ENCODE results near the gene WDR45. TPM values are rescaled to one million over a fixed set of nuclear protein-coding genes. Genes with fewer than 3 reads are reported as not detected.
"Not testable (repeated sequence)": the region's sequence is repeated elsewhere in the genome, so short reads cannot be mapped to it uniquely, and the experiment has no call there.

Gene WDR45
- total RNA-seq (100 to 1,000 TPM in 2 of 5 donors, 10 to 100 TPM in 3; 12.2 to 209 (median 90.9) TPM), polyA plus RNA-seq (100 to 1,000 TPM in 1 of 3 donors, 10 to 100 TPM in 2; 69.0 to 102 (median 75.3) TPM)
- long read RNA-seq, donor 1, partial matches to known transcripts = 0 of 4 reads
- long read RNA-seq, donor 1, other reads (novel, unspliced or antisense) = 0 of 4 reads
- long read RNA-seq, donor 2, transcript WDR45-207 (11 exons, 1,639 nt) = major isoform, 7 of 9 reads
- long read RNA-seq, donor 2, partial matches to known transcripts = 0 of 9 reads
- long read RNA-seq, donor 2, other reads (novel, unspliced or antisense) = 0 of 9 reads
- long read RNA-seq, donor 3, partial matches to known transcripts = 0 of 3 reads
- long read RNA-seq, donor 3, other reads (novel, unspliced or antisense) = 0 of 3 reads
- long read RNA-seq, donor 4, partial matches to known transcripts = 0 of 2 reads
- long read RNA-seq, donor 4, other reads (novel, unspliced or antisense) = 0 of 2 reads
- long read RNA-seq, donor 5, transcript WDR45-207 (11 exons, 1,639 nt) = major isoform, 8 of 13 reads
- long read RNA-seq, donor 5, partial matches to known transcripts = 5 of 13 reads
- long read RNA-seq, donor 5, other reads (novel, unspliced or antisense) = 0 of 13 reads
- long read RNA-seq, donor 6, transcript WDR45-207 (11 exons, 1,639 nt) = major isoform, 10 of 20 reads
- long read RNA-seq, donor 6, partial matches to known transcripts = 5 of 20 reads
- long read RNA-seq, donor 6, other reads (novel, unspliced or antisense) = 0 of 20 reads
- long read RNA-seq, donor 7, transcript WDR45-207 (11 exons, 1,639 nt) = major isoform, 9 of 14 reads
- long read RNA-seq, donor 7, partial matches to known transcripts = 0 of 14 reads
- long read RNA-seq, donor 7, other reads (novel, unspliced or antisense) = 0 of 14 reads
- long read RNA-seq, donor 8, transcript WDR45-207 (11 exons, 1,639 nt) = major isoform, 7 of 241 reads
- long read RNA-seq, donor 8, partial matches to known transcripts = 224 of 241 reads
- long read RNA-seq, donor 8, other reads (novel, unspliced or antisense) = 7 of 241 reads
- long read RNA-seq, donor 9, partial matches to known transcripts = 0 of 1 reads
- long read RNA-seq, donor 9, other reads (novel, unspliced or antisense) = 0 of 1 reads
- long read RNA-seq, donor 10, partial matches to known transcripts = 0 of 3 reads
- long read RNA-seq, donor 10, other reads (novel, unspliced or antisense) = 0 of 3 reads

DNA sequence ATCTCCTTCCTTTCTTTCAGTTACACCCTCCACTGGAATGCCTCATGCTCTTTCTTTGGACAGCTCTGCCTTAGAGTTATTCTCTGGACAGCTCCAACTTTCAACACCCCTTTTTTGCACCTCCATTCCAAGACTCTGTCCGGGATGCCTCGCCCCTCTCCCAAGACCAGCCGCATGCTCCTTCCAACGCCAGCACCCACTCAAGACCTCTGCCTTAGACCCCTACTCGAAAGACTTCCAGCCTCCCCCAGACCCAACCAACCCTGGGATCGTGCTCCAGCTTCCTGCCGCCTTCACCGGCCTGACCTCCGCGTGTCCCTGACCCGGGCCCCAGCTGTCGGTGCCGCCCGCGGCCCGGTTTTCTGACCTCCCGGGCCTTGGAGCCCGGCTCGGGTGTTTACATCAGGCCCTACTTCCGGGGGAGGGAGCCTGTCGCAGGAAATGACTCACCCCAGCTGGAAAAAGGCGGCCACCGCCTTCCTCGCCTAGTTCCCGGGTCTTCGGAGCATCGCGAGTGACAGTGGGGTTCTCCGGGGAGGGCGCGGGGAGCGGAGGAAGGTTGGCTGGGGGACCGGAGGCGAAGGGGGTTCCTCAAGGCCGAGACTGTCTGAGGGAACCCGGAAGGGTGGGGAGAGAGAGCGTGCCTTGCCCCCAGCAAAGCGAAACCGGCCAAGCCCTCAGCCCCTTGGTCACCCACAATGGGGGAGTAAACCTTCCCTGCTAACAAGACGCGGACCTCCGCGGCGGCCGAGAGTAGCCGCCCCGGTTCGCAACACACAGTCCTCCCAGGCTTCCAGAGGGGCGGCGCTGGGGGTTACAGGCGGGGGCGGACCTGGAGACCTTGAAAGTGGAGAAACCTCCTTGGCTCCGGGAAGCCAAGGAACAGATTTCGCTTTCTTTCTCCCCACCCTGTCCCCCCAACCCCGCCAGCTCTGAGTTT is at the start of gene WDR45:
Gene WDR45, minus strand, starts transcription at position 399 of the 940 bp plus-strand sequence. CDS start 1,792 bp downstream, outside the sequence.
- no peaks in the 10 kb centered on the region for H3K27me3 ChIP-seq
- DNase-seq = peak; percentile 73 to 91
- intact Hi-C loops (cut with DNase I; ENCODE audit: low total_unique reads) = no loop called here
- peaks cover 0 to 32% (median 31%) of the 10 kb centered on the region in 4 donors for H3K36me3 ChIP-seq
- peak within 1 kb of the TSS; percentile 89 to 97 (median 95) for H3K27ac ChIP-seq
- 1 to 58% (median 5%) methylated on average over 20 to 55 of the region's 55 CpGs for WGBS, 5 donors
- H3K4me3 ChIP-seq = peak within 1 kb of the TSS; percentile 56 to 67 (median 62)
- peaks cover 0 to 18% (median 11%) of the 10 kb centered on the region in 4 donors for H3K4me1 ChIP-seq
- H3K9me3 ChIP-seq = peaks cover 0 to 2% (median 0%) of the 10 kb centered on the region in 4 donors
- TF ChIP-seq POLR2A (IDR thresholded peaks at IDR 0.05) (peak in 1 of 4 donors; percentile 50), POLR2AphosphoS5 (IDR thresholded peaks at IDR 0.05) (peak; percentile 33 to 84 (median 79)), EP300 (IDR thresholded peaks at IDR 0.05) (no peak)

DNA sequence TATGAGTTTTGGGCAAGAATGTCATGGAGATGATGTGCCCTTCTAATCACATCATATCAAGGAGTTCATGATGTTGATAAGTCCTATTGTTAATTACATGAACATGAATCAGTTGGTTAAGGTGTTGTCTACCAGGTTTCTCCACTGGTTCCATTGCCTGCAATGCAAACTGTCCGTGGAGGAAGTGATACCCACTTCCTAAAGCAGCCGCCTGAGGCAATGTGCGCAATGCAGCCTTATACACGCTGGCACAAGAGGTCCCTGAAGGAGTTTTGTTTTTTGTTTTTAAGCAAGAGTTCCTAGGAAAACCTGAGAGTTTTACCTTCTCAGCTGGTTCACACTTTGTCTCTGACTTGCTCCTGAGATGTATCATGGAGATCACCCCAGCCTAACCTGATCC is 49.7 kb upstream of the WDR45 start:
- no peak for DNase-seq
- no peak for TF ChIP-seq POLR2AphosphoS5 (IDR thresholded peaks at IDR 0.05)
- no peak for TF ChIP-seq POLR2A (IDR thresholded peaks at IDR 0.05)
- TF ChIP-seq EP300 (IDR thresholded peaks at IDR 0.05) = no peak
- TF ChIP-seq, protein P1, sequence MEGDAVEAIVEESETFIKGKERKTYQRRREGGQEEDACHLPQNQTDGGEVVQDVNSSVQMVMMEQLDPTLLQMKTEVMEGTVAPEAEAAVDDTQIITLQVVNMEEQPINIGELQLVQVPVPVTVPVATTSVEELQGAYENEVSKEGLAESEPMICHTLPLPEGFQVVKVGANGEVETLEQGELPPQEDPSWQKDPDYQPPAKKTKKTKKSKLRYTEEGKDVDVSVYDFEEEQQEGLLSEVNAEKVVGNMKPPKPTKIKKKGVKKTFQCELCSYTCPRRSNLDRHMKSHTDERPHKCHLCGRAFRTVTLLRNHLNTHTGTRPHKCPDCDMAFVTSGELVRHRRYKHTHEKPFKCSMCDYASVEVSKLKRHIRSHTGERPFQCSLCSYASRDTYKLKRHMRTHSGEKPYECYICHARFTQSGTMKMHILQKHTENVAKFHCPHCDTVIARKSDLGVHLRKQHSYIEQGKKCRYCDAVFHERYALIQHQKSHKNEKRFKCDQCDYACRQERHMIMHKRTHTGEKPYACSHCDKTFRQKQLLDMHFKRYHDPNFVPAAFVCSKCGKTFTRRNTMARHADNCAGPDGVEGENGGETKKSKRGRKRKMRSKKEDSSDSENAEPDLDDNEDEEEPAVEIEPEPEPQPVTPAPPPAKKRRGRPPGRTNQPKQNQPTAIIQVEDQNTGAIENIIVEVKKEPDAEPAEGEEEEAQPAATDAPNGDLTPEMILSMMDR (IDR thresholded peaks at IDR 0.05) = no peak
- intact Hi-C loops (cut with DNase I; ENCODE audit: low total_unique reads) = loop anchor here (10.0 kb wide), 1 partner anchor 65 kb away; no protein-coding TSS in a partner anchor
- H3K9me3 ChIP-seq = no peaks in the 10 kb centered on the region
- H3K27ac ChIP-seq = no peak overlapping the region
- H3K27me3 ChIP-seq = no peaks in the 10 kb centered on the region
- H3K4me3 ChIP-seq = no peak overlapping the region
- peaks cover 0 to under 1% (median 0%) of the 10 kb centered on the region in 4 donors for H3K4me1 ChIP-seq
- no peaks in the 10 kb centered on the region for H3K36me3 ChIP-seq
- 64 to 82% (median 74%) methylated on average over 4 of the region's 4 CpGs for WGBS, 5 donors

DNA sequence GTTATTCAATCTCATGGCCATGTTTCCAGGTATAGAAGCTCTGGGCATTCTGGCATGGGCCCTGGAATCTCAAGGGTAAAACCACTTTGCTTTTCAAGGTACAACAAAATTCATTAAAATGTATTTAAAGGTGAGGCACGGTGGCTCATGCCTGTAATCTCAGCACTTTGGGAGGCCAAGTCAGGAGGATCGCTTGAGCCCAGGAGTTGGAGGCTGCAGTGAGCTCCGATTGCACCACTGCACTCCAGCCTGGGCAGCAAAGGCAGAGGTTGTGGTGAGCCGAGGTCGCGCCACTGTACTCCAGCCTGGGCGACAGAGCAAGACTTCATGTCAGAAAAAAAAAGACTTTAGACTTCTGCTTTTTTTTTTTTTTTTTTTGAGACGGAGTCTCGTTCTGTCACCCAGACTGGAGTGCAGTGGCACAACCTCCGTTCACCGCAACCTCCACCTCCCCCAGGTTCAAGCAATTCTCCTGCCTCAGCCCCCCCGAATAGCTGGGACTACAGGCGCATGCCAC is 48.1 kb upstream of the WDR45 start:
- intact Hi-C loops (cut with DNase I; ENCODE audit: low total_unique reads) = loop anchor here (10.0 kb wide), 1 partner anchor 63 kb away; no protein-coding TSS in a partner anchor

DNA sequence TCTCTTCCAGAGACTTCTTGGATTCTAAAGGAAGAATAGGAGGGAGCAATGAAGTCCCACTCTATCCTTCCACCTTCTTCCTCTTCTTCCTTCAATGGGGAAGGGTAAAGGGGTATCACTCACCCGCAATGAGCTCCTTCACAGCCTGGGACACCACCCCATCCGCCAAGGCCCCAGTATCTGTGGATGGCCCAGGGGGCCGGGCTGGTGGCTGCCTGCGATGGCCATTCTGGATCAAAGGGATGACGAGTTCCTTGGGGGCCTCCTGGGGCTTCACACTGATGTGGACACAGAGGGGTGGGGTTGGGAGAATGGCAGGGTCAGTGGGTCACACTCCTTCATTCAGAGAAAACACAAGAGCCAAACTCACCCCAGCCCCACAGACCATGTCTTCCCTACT is 42.8 kb upstream of the WDR45 start:
- Histone ChIP-seq H3K27me3 (no peaks in the 10 kb centered on the region), H3K36me3 (peaks cover 8 to 46% (median 34%) of the 10 kb centered on the region in 4 donors), H3K27ac (no peak overlapping the region), H3K4me3 (peak overlapping the region; percentile 65 to 81 (median 76)), H3K9me3 (no peaks in the 10 kb centered on the region), H3K4me1 (peaks cover 0 to 19% (median 13%) of the 10 kb centered on the region in 4 donors)
- no peak for DNase-seq
- WGBS, 5 donors = 56 to 81% (median 73%) methylated on average over 4 to 5 of the region's 5 CpGs
- intact Hi-C loops (cut with DNase I; ENCODE audit: low total_unique reads) = loop anchor here (10.0 kb wide), 1 partner anchor 58 kb away; no protein-coding TSS in a partner anchor
- no peak for TF ChIP-seq POLR2A (IDR thresholded peaks at IDR 0.05)
- no peak for TF ChIP-seq EP300 (IDR thresholded peaks at IDR 0.05)
- TF ChIP-seq, protein P1 (IDR thresholded peaks at IDR 0.05) = no peak
- no peak for TF ChIP-seq POLR2AphosphoS5 (IDR thresholded peaks at IDR 0.05)

More for the DNA sequence above, 48.1 kb upstream of the WDR45 start:
- not testable (repeated sequence) for H3K9me3 ChIP-seq, H3K27me3 ChIP-seq, DNase-seq, H3K4me3 ChIP-seq, H3K27ac ChIP-seq, H3K4me1 ChIP-seq, H3K36me3 ChIP-seq
- WGBS, 5 donors = 75 to 86% (median 83%) methylated on average over 9 to 13 of the region's 13 CpGs
